GM18499 (cell line): ENCODE measurements around the gene RASGRF1.
"Not testable (repeated sequence)": the region's sequence is repeated elsewhere in the genome, so short reads cannot be mapped to it uniquely, and the experiment has no call there.

Experiments used
- ATAC-seq: cut with Tn5 transposase; IDR thresholded peaks from one replicate; pipeline ENCODE4 v1.9.1; 2021; ENCODE audit warnings: moderate number of reproducible peaks; ENCODE audit not compliant: insufficient read depth, unreplicated experiment

RASGRF1 gene

DNA sequence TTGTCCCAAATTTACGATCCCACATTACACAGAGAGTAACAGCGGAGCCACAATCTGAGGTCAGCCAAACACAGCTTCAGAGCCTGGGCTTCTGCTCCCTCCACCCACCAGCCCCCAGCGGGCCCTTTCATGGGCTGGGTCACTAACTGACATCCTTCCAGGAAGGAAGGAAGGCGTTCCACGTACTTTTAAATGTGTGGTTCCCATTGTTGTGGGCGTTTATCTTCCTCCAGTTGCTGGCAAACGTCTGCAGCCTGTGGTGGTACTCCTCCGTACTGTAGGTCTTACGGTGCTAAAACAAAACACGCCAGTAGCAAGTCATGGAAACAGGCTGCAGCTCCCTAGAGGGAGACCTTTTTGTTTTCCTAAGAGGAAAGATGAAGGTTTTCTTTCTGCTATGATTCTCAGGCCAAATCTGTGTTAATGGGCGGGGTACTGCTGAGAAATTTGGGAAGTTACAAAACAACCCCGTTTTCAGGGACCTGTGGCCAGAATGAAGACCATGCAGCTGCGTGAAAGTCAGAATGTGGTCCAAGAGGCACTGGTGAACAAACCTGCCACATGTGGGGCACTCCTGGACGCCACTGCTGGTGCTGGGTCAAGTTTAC, 153.3 kb downstream of the RASGRF1 start:
- no peak for ATAC-seq

DNA sequence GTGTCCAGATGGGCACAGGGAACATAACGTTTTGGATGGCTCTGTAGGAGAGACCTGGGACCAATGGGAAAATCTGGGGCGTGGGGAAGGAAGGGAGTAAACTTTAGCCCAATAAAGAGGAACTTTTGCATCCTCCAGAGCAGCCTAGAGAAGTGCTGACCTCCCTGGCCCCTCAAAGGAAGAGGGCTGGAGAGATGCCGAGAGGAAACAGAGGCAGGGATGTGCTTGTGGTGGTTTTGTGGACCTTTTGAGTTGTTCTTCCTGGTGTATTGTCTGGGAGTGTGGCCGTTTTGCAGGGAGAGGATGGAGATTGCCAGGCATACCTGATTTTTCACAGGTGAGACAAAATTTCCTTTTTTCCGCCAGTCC, 155.9 kb downstream of the RASGRF1 start:
- ATAC-seq: no peak

DNA sequence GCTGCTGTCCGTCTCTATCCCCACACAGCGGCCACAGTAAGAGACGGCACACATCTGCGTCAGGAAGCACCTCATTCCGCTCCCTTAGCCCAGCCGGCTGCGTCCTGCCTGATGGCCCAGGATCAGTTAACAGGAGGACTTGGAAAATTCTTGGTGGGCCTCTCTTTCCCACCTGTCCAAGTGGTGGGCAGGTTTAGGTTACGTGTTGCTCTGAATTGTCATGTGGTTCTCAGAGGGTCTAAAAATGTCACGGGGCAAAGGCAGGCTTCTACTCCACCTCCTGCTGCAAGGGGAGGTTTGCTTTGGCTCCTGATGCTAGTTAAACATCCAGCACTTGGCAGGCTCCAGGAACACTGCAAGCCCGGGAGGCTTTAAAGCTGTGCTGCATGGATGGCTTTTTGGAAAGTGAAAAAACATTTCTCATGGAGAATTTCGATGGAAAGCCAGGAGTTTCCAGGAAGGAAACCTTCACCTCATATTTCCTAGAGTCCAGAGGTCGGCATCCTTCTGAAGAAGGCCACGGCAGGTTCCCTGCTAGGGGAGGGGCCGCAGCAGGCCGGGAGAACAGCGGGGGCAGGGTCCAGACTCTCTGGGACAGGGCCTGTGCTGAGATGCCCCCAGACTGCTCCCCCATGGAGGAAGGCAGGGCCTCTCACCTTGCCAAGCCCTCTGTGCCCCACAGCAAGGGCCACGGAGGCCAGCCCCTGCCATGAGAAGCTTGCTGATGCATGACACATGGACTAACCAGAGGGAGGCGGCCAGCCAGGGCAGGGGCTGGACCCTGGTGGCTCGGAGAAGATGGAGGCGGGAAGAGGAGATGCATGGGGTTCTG, 156.5 kb downstream of the RASGRF1 start:
- ATAC-seq: no peak

DNA sequence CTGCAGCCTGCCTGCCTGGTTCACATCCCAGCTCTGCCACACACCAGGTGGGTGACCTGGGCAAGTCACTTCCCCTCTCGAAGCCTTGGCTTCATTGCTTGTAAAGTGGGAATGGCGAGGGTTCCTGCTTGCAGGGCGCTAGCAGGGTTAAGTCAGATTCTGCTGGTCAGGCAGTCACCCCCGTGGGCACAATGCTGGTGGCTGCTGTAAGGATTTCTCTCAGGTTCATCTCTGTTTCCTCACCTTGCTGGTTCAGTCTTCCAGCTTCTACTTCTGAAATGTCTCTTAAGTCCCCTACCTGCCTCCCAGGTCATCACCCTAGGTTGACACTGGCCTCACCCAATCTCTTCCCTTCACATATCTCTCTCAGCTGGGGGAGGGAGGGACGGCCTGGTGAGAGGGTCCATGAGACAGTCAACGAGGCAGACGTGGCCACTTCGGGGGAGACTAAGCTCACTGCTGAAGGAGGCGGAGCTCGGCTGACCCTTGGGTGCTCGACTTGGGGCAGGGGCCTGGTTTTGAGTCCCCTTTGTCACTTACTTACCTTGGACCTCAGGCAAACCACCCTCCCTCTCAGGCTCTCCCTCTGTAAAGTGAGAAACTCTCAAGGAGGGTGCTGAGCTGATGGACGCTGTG, 157.3 kb downstream of the RASGRF1 start:
- no peak for ATAC-seq

DNA sequence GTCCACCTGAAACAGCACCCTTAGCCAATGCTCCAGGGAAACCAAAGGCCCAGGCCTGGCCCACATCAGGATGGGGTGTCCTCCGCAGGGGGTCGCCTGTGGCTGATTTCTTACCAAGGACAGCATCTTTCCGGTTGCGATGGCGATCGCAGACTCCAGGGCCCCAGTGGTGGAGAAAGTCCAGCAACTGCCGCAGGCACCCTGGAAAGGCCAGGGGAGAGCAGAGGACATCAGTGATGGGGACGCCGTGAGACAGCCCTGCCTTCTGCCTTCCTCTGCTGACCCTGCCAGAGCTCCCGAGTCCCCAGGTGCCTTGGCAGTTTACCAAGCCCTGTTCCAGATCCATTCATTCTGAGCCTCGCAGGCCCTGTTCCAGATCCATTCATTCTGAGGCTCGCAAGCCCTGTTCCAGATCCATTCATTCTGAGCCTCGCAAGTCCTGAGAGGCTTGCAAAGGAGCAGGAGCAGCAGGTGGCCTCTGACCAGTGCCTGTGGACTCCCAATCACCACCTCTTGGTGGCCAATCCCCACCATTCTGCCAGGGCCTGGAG, 158.2 kb downstream of the RASGRF1 start:
- ATAC-seq: no peak

DNA sequence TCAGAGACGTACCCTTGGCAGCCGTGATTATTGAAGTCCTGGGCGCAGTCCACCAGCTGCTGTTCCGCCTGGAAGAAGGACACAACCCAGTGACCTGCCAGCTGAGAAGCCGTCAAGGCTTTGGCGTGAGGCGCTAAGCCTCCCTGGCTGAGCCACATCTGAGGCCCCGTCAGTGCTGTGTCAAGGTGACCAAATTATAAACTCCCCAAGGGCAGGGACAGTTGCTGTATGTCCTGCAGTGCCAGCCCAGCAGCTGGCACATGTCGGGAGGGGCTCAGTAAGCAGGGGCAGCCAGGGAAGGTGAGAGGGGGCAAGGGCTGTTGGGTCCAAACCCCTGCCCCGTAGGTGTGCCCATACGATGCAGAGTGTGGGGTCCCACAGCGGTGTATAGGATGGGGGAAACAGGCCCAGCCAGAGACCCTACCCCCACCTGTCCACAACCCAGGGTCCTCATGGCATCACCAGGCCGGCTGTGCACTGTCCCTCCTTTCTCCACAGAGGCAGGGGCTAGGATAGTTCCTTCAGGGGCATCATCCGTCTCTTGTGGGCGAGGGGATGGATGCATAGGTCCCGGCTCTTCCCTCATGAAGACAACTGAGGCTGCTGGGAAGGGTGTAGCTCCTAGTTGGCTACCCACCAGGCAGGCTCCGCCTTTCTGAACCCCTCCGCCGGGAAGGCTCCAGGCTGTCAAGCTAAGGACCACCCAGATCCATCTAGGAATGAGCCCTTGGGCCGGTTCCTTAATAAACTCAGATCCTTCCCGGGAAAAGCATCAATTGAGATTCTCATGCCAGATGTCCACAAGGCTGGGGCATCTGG, 158.9 kb downstream of the RASGRF1 start:
- ATAC-seq: no peak

DNA sequence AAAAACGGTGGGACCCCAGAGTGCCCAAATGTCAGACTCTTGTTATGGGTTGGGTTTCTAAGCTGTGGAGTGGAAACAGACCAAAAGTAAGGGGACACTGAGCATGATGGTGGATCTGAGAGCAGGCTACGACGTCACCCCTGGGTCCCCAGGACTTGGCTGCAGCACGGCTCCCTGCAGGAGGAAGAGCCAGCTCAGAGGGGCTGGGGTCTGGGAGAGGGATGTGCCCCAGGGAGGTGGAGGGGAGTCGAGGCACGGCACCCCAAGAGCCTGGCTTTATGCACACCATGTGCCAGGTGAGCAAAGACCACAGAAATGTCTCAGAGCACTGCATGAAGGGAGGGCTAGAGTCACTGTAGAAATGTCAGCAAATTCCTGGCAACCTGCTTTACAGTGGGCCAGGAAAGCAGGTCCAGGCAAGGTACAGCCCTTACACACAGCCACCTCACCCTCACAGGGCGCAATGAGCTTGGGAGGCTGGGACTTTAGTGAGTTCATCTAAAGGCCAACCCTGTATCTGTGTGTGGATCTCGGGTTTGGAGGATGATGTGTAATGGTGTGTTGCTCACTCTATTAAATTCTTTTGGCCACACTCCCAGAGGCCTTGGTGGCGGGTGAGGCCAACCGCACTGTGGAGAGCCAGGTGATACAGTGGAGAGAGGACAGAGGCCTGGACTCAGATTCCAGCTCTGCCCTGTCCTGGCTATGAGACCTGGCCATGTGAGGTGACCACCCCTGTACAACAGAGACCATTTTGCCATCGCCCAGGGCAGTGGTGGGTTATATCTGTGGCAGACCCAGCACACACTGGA, 159.8 kb downstream of the RASGRF1 start:
- ATAC-seq: no peak

DNA sequence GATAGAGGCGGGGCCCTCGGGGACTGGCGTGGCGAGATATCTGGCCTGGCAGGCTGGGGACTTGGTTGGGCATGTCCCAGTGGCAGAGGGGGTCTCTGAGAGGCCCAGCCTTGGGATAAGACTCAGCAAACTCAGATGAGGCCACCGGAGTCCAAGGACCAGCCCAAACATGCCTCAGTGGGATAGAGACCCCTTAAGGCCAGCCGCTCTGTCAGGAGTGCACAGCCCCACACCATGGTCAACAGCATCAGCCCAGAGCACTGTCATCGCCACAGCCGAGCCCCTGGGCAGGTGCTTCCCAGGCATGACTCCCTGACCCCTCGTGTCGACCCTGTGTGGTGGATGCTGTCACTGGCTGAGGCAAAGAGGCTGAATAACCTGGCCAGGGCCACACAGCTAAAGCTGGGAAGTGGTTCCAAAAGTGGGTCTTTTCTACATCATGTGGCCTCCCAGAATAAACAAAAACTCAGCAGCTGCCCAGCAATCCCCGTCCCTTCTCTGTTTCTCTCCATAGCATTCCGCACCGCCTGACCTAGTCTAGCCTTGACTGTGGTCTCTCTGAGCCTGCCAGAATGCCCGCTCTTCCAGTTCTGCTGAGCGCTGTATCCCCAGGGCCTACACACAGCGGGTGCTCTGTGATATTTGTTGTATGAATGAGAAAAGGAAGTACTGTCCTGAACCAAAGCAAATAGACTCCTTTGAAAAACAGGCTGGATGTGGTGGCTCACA, 160.9 kb downstream of the RASGRF1 start:
- ATAC-seq: no peak

DNA sequence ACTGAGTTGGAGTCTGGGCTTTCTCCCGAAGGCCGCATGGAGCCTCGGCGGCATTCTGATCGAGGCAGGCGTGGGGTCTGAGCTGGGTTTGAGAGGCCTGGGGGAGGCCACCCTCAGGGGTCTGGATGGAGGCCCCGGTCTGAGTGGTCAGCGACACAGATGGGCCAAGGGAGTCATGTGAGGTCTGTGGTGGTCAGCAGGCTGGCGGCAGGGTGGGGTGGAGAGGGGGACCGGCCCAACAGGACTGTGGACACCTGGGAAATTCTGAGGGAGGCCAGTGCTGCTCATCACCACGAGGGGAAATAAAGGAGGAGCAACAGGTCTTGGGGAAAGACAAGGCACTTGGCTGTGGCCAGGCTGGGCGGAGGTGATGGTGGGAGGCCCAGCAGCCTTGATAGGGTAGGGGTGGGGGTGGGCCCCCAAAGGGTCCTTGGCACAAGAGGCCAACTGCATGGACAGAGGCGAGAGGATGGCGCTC, 161.9 kb downstream of the RASGRF1 start:
- no peak for ATAC-seq

DNA sequence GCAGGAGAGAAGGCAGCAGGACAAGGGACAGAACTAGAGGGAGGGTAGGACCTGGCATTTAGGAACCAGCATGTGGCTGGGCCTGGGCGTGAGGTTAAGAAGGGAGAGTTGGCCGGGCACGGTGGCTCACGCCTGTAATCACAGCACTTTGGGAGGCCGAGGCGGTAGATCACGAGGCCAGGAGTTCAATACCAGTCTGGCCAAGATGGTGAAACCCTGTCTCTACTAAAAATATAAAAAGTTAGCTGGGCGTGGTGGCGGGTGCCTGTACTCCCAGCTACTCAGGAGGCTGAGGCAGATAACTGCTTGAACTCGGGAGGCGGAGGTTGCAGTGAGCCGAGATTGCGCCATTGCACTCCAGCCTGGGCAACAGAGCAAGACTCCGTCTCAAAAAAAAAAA, 162.4 kb downstream of the RASGRF1 start:
- not testable (repeated sequence) for ATAC-seq

DNA sequence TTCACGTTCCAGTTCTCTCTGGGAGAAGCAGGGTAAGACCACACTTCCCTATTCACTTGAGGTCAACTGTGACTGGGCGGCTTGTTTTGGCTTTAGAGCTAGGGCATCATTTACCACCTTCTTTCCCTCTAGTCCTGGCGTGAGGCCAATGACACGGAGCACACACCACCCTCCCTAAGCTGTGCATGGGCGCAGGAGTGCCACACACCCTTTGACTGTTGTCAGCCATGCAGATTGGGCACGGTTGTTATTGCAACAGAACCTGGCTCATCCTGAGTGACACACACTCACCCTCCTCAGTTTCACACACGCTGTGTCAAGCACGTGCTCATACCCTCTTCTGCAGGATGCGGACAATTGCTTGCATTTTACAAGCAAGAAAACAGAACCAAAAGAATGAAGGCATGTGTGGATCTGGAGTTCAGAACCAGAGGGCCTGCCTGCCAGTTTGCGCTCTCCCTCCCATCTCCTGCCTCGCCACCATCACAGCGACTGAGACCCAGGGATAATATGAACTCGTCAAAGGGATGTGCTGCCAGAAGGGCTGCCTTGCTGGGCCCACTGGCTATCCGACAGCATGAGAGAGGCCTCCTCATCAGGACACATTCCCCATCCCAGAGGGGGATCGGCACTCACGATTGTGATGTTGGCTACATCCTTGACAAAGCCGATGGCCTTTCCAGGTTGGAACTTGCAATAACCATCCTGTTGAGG, 163.3 kb downstream of the RASGRF1 start:
- no peak for ATAC-seq

DNA sequence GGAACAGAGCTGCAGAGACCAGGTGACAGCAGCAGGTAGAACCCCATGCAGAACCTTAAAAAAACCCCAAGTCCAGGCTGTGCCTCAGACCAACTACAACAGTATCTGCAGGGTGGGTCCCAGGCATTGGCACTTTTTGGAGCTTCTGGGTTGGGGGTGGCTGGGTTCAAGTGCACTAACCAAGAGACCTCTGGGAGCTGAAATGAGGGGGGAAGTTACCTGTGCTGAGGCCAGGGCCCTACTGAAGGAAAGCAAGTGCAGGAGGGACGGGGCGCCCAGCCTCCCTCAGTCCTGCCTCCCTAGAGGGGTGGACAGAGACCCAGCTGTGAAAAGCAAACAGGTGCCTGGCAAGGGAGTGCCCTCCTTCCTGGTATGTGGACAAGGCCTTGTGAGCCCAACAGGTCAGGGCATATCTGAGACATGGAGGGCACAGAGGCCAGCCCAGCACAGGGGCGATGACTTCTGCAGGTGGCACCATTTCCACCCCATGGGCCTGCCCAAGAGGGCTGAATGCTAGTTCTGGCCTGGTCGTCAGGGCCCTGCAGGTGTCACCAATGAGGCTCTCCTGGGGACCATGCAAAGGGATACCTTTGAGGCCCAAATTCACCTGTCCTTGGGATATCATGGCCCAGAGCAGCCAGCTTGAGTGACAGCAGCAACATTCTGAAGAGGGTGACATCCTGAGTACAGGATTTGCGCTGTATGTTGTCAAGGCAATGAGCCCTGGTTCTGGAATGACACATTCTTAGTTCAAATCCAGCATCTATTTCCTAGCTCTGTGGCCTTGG, 164.4 kb downstream of the RASGRF1 start:
- ATAC-seq: no peak

DNA sequence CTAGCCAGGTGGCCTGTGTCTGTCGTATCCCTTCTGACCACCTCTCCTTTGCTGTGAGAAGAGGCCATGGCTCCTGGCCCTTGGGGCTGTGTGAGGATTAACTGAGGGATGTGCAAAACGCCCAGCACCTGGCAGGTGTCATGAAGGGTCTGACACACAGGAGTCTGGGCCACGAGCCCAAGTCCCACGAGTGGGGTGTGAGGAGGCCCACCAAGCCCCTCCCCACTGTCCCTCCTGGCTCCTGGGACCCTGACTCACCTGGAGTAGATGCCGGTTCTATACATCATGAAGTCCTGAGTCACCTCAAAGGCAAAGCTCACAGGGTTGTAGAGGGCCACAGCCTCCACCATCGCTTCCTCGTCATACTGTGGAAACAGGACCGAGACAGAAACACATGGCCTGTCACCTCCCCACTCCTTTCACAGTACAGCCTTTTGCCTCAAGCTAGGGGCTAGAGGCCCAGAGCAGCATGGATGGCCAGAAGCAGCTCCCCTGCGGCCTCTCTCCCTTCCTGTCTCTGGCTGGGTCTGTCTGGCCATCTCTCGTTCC, 165.4 kb downstream of the RASGRF1 start:
- no peak for ATAC-seq

DNA sequence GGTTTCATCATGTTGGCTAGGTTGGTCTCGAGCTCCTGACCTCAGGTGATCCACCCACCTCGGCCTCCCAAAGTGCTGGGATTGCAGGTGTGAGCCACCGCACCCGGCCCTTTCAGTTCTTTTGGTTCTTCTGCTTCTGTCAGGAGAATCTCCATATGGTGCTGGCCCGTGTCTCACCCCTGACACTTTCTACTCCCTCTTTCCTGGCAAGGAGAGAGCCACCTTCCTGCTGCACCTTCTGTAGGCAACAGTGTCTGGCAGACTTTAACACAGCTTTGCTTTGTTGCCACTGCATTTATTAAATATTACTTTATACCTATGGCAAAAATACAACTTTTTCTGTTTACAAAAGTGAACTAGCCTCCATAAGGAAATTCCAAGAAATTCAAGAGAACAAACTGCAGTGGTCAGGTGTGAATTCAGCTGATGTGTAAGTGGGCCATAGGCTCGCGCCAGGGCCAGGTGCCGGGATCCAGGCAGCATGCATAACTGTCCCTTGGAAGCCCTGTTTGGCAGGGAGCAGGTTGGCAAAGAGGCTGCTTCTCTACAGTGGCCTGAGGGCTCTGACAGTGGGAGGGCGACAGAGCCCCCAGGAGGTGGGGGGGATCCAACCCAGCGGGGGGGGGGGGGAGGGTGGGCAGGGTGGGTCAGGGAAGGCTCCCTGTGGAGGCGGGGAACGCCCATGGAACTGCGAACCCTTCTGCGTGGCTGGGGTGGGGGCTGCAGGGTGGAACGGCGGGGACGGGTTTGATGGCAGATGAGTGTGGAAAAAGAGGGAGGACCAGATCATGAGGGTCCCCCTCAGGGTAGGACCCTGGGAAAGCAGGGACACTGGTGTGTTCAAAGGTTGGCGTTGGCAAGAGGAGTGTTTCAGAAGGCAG, 166.9 kb downstream of the RASGRF1 start:
- no peak for ATAC-seq

DNA sequence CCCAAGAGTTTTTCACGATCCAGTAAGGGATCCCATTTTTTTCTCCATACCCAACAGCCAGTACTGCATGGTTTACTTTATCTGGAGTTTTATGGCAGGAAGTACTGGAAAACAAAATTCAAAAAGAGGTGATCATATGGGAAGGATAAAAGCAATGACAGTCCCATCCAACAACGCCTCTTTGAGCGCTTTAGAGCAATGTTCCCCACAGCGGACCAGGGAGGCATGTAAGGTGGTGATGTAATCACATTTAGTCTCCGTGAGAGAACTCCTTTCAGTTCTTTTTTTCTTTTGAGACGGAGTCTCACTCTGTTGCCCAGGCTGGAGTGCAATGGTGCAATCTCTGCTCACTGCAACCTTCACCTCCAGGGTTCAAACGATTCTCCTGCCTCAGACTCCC, 167.6 kb downstream of the RASGRF1 start:
- ATAC-seq: no peak

DNA sequence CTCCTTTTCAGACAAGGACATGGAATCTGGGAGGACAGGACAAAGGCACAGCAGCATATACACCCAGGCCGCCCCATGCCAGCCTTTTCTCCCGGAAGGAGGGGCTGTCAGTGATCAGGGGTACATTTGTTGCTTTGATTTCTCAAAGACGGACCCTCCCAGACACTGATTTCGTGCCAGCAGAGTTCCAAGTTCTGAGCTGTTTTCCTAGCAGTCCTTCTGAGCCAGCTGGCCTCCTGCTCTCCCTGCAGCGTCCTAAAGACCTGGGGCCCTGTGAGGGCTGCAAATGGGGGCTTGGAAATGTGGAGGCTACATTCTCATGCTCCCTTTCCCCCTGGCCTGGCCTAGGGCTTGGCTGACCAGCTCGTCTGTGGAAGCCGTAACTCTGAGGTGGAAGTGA, 168.1 kb downstream of the RASGRF1 start:
- no peak for ATAC-seq
